Measurements from ENCODE around the gene SIRPG.

Gene SIRPG

DNA sequence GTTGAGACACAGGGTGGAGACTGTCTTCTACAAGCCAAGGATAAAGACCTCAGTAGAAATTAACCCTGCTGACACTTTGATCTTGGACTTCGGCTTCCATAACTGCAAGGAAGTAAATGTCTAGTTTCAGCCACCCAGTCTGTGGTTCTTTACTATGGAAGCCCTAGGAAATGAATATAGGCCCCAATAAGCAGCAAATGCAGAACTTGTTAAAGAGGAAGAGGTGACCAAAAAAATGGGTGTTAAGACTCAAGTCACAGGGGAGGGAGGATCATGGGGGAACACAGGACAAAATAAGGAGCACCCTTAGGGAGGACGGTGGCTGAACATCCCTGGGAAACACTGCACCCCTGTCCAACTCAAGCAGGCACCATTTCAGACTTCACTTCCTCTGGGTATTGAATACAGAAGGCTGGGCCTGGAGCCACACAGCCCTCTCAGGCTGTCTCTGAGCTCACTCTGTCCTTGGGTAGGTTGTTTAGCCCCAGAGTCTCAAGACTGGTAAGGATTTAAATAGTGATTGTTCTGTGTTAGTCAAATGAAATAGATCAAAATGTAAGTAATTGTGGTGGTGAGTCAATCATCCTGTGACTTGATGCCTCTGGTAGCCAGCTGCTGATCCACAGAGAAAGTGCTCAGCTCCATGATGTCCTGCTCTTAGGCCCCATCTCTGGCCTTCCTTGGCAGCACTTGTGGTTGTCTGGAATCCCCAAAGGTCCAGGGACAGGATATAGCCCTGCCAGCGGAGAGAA, 69.6 kb downstream of the SIRPG start:
- DNase-seq, result no peak

- no peak for DNase-seq
Observed at GRCh38 chr20:1579488-1579887, 78.1 kb downstream of the SIRPG start.

Data from activated effector memory CD4-positive, alpha-beta T cell treated with anti-CD3 and anti-CD28 coated beads, Interleukin-2, amount 50 U/mL, for 16 hours (primary cell).